Osteocyte (in vitro differentiated cells): ENCODE results near the gene CDHR4. TPM values are rescaled to one million over a fixed set of nuclear protein-coding genes. Genes with fewer than 3 reads are reported as not detected.

ENCODE experiments used
- DNase-seq: peaks from one replicate; pipeline ENCODE4 v3.0.0; 2021; ENCODE audit warnings: mixed read lengths; ENCODE audit not compliant: unreplicated experiment; ENCODE audit errors: extremely low spot score
- H3K27ac Mint-ChIP-seq: one replicate; pipeline ENCODE4 v1.8.0; 2021; ENCODE audit warnings: mild to moderate bottlenecking, mixed read lengths; ENCODE audit not compliant: unreplicated experiment
- H3K27me3 Mint-ChIP-seq: one replicate; pipeline ENCODE4 v1.8.0; 2021; ENCODE audit warnings: mixed read lengths; ENCODE audit not compliant: unreplicated experiment
- H3K36me3 Mint-ChIP-seq: one replicate; pipeline ENCODE4 v1.8.0; 2021; ENCODE audit warnings: mixed read lengths; ENCODE audit not compliant: unreplicated experiment
- H3K4me1 Mint-ChIP-seq: one replicate; pipeline ENCODE4 v1.8.0; 2021; ENCODE audit warnings: mixed read lengths; ENCODE audit not compliant: unreplicated experiment
- H3K4me3 Mint-ChIP-seq: one replicate; pipeline ENCODE4 v1.8.0; 2021; ENCODE audit warnings: mild to moderate bottlenecking, moderate library complexity, mixed read lengths; ENCODE audit not compliant: unreplicated experiment
- H3K9me3 Mint-ChIP-seq: one replicate; pipeline ENCODE4 v1.8.0; 2021; ENCODE audit warnings: mixed read lengths; ENCODE audit not compliant: unreplicated experiment
- total RNA-seq: library from RNA; stranded (reverse); gene quantifications from 2 replicates; pipeline ENCODE4 v1.2.1, GENCODE V29; 2021
- TF ChIP-seq, protein P1 (sequence below): fragments of 200-600 bp; sonication (generic); IDR thresholded peaks from 2 replicates; pipeline ENCODE4 v1.5.0; 2021; ENCODE audit warnings: antibody characterized with exemption, mild to moderate bottlenecking, moderate library complexity

The CDHR4 gene
- total RNA-seq, 1 donor from 2014 or later, result not detected

DNA sequence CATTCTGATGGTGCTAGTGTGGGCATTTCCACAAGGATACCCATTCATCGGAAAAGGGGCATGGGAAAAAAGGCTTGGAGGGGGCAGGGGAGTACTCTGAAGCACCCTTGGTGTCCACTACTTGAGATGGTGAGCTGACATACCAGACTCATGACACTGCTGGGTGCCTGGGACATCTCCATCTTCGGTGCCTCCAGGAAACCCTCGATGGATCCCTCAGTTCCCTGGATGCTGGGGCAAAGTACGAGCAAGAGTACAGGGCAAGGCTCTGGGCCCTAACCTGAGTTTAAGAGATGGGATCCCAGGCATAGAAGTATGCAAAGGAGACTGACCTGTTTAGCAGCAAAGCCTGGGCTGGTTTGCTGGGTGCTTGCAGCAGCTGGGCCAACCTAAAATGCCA, 8.1 kb downstream of the CDHR4 start:
- Mint-ChIP-seq H3K27me3 (no peaks in the 10 kb centered on the region), H3K27ac (no peak overlapping the region), H3K36me3 (no peaks in the 10 kb centered on the region), H3K9me3 (no peaks in the 10 kb centered on the region), H3K4me3 (no peak overlapping the region), H3K4me1 (peaks cover 7% of the 10 kb centered on the region)
- no peak for DNase-seq
- TF ChIP-seq, protein P1, sequence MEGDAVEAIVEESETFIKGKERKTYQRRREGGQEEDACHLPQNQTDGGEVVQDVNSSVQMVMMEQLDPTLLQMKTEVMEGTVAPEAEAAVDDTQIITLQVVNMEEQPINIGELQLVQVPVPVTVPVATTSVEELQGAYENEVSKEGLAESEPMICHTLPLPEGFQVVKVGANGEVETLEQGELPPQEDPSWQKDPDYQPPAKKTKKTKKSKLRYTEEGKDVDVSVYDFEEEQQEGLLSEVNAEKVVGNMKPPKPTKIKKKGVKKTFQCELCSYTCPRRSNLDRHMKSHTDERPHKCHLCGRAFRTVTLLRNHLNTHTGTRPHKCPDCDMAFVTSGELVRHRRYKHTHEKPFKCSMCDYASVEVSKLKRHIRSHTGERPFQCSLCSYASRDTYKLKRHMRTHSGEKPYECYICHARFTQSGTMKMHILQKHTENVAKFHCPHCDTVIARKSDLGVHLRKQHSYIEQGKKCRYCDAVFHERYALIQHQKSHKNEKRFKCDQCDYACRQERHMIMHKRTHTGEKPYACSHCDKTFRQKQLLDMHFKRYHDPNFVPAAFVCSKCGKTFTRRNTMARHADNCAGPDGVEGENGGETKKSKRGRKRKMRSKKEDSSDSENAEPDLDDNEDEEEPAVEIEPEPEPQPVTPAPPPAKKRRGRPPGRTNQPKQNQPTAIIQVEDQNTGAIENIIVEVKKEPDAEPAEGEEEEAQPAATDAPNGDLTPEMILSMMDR, result no peak

DNA sequence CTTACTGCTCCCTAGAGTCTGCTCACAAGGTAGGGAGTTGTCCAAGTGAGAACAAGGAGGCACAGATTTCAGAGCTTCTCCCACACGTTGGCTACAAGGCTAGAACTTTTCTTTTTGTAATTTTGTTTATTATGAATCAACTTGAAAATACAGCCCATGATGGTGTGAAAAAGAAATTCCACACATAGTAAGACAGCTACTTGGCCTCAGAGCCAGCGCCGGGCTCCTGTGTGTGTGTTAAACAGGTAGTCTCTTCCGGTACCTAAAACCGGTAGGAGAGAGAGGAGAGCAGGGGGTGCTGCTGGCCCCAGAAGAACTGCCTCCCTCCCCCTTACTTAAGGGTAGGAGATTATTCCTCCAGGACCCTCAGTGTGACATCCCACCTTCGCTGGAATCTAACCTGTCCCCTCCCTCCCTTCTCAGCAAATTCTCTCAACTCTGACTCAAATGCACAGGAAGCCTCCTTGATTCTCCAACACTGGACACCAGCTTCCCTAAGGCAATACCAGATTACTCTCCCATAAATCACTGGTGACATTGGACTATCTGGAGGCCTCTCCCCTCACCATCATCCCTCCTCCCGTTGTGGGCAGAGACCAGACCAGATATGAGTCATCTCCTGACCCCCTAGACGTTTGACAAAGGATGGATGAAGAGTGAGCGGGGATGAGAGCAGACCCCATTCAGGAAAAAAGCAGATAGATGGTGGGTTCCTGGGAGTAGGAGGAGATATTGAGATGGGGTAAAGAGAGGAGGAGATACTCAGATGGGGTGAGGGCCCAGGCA, 8.9 kb downstream of the CDHR4 start:
- TF ChIP-seq, protein P1, result no peak
- H3K27me3 Mint-ChIP-seq, result no peaks in the 10 kb centered on the region
- no peak overlapping the region for H3K27ac Mint-ChIP-seq
- no peaks in the 10 kb centered on the region for H3K36me3 Mint-ChIP-seq
- no peak overlapping the region for H3K4me3 Mint-ChIP-seq
- no peak for DNase-seq
- H3K4me1 Mint-ChIP-seq, result peaks cover 8% of the 10 kb centered on the region
- no peaks in the 10 kb centered on the region for H3K9me3 Mint-ChIP-seq

DNA sequence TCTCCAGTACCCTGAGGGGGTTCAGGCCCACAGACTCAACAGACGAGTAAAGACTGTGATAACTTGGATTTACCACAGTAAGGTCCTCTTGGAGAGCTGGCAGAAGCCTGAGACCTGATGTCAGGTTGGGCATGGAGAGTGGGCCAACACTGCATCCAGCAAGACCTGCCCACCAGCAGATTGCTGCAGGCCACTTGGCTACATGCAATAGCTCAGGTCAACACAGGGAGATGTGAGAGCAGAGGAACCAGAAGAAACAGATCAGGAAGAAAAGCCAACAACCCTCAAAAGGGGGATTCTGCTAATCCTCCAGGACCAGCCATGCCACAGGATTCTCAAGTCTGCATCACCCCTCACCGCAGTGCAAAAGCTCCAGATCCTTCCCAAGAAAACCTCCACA, 11.6 kb downstream of the CDHR4 start:
- TF ChIP-seq, protein P1, result no peak
- peaks cover 24% of the 10 kb centered on the region for H3K4me1 Mint-ChIP-seq
- no peak for DNase-seq
- H3K27me3 Mint-ChIP-seq, result no peaks in the 10 kb centered on the region
- H3K4me3 Mint-ChIP-seq, result no peak overlapping the region
- no peaks in the 10 kb centered on the region for H3K9me3 Mint-ChIP-seq
- no peak overlapping the region for H3K27ac Mint-ChIP-seq
- peaks cover 4% of the 10 kb centered on the region for H3K36me3 Mint-ChIP-seq

DNA sequence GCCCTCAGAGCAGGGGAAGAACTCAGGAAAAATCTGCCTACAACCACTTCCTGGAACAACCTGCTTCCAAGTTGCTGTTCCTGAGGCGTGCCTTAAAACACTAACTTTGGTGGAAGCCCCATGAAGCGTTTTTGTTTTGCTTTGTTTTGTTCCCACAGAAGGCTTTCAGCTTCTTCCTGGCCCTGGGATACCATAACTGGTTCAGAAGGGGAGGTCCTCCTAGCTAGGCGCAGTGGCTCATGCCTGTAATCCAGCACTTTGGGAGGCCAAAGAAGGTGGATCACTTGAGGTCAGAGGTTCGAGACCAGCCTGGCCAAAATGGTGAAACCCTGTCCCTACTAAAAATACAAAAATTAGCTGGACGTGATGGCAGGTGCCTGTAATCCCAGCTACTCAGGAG, 12.1 kb downstream of the CDHR4 start:
- Mint-ChIP-seq H3K4me3 (peak overlapping the region; percentile 86), H3K27me3 (no peaks in the 10 kb centered on the region), H3K36me3 (peaks cover 4% of the 10 kb centered on the region), H3K9me3 (no peaks in the 10 kb centered on the region), H3K4me1 (peaks cover 24% of the 10 kb centered on the region), H3K27ac (peak overlapping the region; percentile 97)
- TF ChIP-seq, protein P1, result no peak
- DNase-seq, result no peak

DNA sequence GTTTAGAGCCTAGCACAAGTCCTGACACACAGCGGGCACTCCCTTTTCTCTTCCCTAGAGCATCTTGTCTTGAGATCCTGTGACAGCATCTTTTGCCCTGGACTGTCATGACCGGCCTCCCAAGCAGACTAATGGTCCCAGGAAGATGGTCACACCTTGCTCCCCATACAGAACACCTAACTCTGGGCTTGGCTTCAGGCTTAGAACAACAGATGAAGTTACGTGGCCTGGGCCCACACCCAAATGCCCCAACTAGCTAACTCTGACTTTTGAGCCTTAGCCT, 12.6 kb downstream of the CDHR4 start:
- Mint-ChIP-seq H3K4me1 (peaks cover 26% of the 10 kb centered on the region), H3K27me3 (no peaks in the 10 kb centered on the region), H3K36me3 (peaks cover 4% of the 10 kb centered on the region), H3K9me3 (no peaks in the 10 kb centered on the region), H3K27ac (peak overlapping the region; percentile 97), H3K4me3 (peak overlapping the region; percentile 86)
- DNase-seq, result no peak
- TF ChIP-seq, protein P1, result no peak
